Breast epithelium (tissue), 3 donors: ENCODE results near the gene DDIT3.

ENCODE experiments used
- CTCF ChIP-seq, 3 donors: fragments of 450-650 bp; IDR thresholded peaks; one replicate each; pipeline ENCODE4 v1.5.1; 2016 to 2017; ENCODE audit warnings: antibody characterized with exemption in 3 of 3, mild to moderate bottlenecking in 3 of 3, moderate library complexity in 3 of 3
- POLR2A ChIP-seq: fragments of 450-650 bp; IDR thresholded peaks from one replicate; pipeline ENCODE4 v1.6.1; 2016; ENCODE audit warnings: antibody characterized with exemption, mild to moderate bottlenecking, moderate library complexity
- POLR2AphosphoS5 ChIP-seq, 3 donors: sonication (generic); formaldehyde crosslinking; IDR thresholded peaks; one replicate each; pipeline ENCODE4 v1.6.1; 2017; ENCODE audit warnings: antibody characterized with exemption in 3 of 3

GRCh38 chr12:57485695-57486094 lies 34.6 kb downstream of the DDIT3 start:
- TF ChIP-seq CTCF (IDR thresholded peaks at IDR 0.05), result no peak
- TF ChIP-seq POLR2AphosphoS5 (IDR thresholded peaks at IDR 0.05), result no peak
- TF ChIP-seq POLR2A, result no peak
